Stimulated activated effector memory CD8-positive, alpha-beta T cell treated with anti-CD3 and anti-CD28 coated beads, Interleukin-12 subunit alpha, Interleukin-12 subunit beta, amount 100 ng/mL, for 72 hours (primary cell): ENCODE measurements around the gene ARRB1.

Experiments used
- ATAC-seq: fragments of 150-1000 bp; cut with Tn5 transposase; 2 replicates; pipeline ENCODE4 v1.10.0; 2021
- DNase-seq, 2 donors: peaks; one replicate each; pipeline ENCODE4 v3.0.0; 2021 to 2022; ENCODE audit warnings: low spot score in 2 of 2
- H3K27ac Mint-ChIP-seq: one replicate; pipeline ENCODE4 v1.8.0; 2022; ENCODE audit warnings: mild to moderate bottlenecking, mixed read lengths
- H3K36me3 Mint-ChIP-seq: one replicate; pipeline ENCODE4 v1.8.0; 2022; ENCODE audit warnings: mild to moderate bottlenecking, mixed read lengths
- H3K4me1 Mint-ChIP-seq: one replicate; pipeline ENCODE4 v1.8.0; 2022; ENCODE audit warnings: mixed read lengths
- H3K4me3 Mint-ChIP-seq: one replicate; pipeline ENCODE4 v1.8.0; 2022; ENCODE audit warnings: mild to moderate bottlenecking, mixed read lengths
- H3K9me3 Mint-ChIP-seq: one replicate; pipeline ENCODE4 v1.8.0; 2022; ENCODE audit warnings: mixed read lengths

ARRB1 gene

DNA sequence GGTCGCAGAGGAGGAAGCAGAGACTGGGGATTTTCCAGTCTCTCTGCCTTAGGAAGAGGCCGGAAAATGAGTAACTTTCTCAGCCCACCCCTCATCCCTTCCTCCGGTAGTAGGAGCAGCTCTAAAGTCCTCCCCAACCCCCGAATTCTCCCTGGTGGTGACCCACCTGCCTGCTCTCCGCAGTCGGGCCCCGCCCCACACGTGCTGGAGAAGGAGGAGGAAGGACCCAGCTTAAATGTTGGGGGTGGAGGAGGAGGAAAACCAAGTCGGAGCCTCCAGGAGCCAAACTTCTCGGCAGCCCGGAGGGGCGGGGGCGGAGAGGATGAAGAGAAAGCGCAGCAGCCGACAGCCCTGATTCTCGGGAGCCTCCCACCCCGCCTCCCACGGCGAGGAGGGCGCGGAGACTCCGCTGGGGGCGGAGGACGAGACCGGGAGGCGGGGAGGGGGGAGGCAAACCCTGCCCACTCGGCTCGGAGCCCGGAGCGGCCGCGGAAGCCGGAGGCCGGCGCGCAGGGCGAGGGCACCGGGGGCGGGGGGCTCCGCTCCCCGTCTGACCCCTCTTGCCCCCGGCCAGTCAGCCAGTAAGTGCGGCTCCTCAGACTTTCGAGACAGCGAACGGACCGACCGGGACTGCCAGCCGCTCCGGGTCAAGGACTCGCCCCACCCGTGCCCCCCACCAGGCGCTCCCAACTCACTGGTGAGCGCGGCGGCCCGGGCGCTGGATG lies 111.0 kb downstream of the ARRB1 start, which contains the start of gene TPBGL:
Gene TPBGL (plus strand): TSS at position 464 of the 725 bp plus-strand sequence. CDS start 276 bp downstream, outside the sequence.
- Mint-ChIP-seq H3K4me1 (peaks cover 14% of the 10 kb centered on the region), H3K4me3 (peak within 1 kb of the TSS; percentile 73), H3K27ac (no peak within 1 kb of the TSS), H3K9me3 (no peaks in the 10 kb centered on the region), H3K36me3 (no peaks in the 10 kb centered on the region)
- no peak for ATAC-seq
- DNase-seq: no peak

DNA sequence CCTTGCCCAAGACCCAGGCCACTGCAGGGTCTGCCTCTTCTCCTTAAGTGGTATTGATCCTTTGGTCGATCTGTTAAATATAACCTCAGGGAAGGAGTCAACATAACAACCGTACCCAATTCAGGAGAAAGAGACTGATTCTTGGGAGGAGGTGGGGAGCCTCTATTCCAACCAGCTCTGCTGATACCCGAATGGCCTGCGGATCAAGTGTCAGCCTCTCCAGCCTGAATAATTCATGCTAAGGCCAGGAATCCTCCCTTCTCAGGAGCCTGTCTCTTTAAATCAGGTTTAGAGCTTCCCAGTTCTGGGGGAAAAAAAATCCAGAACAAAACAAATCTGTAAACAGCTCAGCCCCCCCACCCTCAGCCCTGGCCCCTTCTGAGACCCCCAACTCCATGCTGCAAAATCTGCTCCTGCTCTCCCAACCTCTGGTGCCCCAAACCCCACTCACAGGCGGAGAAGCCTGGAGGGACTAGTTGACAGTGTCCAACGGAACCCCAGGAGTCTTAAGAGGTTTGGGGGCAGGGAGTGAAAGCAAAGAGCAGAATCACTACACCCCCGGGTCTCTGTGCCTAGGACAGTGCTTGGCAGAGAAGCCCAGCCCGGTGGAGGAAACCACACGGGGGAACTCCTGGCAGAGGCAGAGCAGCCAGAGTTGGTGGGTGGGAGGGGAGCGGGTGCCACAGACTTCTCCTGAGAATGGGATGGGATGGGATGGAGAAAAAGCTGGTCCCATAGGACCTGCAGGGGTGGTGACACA lies 111.8 kb downstream of the ARRB1 start:
- Mint-ChIP-seq H3K9me3 (no peaks in the 10 kb centered on the region), H3K4me3 (peak overlapping the region; percentile 73), H3K4me1 (peaks cover 14% of the 10 kb centered on the region), H3K27ac (no peak overlapping the region), H3K36me3 (no peaks in the 10 kb centered on the region)
- DNase-seq (no peak), ATAC-seq (no peak)

DNA sequence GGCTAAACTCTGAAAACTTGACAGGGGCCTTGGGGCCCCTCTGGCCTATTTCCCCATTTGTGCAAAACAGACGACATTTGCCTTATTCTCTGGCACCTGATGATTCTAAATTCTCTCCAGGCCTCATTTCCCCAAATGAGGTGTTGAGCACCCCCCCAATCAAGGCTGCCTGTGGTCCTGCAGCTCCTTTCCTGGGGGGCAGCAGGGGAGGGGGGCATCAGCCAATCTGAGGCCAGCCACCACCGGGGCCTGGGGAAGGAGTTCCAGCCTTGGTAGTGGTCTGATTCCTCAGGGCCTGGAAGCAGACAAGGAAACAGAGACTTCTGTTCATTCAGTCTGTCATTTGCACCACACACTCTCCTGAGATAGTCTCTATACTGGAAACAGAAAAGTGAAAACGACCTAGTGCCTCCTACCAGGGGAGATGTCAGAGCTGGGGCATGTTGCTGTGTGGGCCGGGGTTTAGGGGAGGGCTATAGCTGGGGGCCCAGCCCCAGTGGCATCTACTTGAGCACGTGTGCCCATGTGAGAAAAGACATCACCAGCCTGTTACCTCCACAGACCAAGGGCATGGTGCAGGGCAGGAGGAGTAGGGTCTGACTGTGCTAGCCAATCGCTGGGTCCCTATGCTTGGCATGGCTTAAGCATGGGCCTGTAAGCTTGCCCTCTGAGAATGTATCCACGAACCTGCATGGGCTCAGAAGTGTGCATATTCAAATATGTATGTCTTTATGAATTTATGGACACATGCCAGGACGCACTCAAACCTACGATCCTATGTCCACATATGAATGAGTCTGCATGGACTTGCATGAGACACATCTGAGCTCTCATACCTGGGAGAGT lies 112.6 kb downstream of the ARRB1 start:
- Mint-ChIP-seq H3K36me3 (no peaks in the 10 kb centered on the region), H3K4me3 (no peak overlapping the region), H3K4me1 (peaks cover 14% of the 10 kb centered on the region), H3K27ac (no peak overlapping the region), H3K9me3 (peaks cover 2% of the 10 kb centered on the region)
- DNase-seq (no peak), ATAC-seq (no peak)

DNA sequence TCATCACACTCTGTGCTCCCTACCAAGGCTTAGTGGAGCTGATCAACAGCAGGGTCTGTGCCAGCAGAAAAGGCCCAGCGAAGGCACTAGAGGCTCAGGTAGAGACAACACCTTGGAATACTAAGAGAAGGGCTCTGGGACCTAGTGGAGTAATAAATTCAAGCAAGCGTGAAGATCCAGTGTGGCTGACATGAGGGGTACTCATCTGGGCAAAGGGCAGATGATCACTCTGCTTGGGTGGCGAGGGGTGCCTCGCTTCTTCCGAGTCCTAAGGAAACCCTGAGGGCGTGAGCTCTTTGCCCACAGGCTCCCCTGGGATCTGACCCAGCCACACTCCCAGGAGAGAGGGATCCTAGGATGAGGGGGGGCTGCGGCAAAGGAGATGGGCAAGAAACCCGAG lies 114.4 kb downstream of the ARRB1 start:
- Mint-ChIP-seq H3K9me3 (peaks cover 5% of the 10 kb centered on the region), H3K4me3 (no peak overlapping the region), H3K36me3 (no peaks in the 10 kb centered on the region), H3K4me1 (peaks cover 1% of the 10 kb centered on the region), H3K27ac (no peak overlapping the region)
- DNase-seq (no peak), ATAC-seq (no peak)

DNA sequence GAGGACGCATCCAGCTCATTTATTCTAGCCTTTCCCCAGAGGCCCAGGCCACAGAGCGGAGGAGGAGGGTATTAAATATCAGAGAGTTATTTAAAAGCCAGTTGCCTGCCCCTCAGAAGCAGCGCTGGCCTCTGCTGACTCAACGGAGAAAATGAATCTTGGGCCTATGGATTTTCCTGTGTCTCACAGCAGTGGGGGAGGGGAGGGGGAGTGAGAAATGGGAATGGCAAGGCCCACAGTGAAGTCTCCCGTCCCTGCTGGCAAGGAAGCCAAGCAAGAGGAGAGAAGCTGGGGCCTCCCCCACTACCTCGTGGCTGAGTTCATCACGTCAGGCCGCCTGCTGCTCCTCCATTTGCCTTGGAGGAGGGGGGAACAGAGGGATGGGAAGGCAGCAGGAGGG lies 115.4 kb downstream of the ARRB1 start:
- ATAC-seq (no peak), DNase-seq (no peak)
- no peaks in the 10 kb centered on the region for H3K4me1 Mint-ChIP-seq
- H3K36me3 Mint-ChIP-seq: no peaks in the 10 kb centered on the region
- H3K27ac Mint-ChIP-seq: no peak overlapping the region
- peaks cover 5% of the 10 kb centered on the region for H3K9me3 Mint-ChIP-seq
- H3K4me3 Mint-ChIP-seq: no peak overlapping the region

DNA sequence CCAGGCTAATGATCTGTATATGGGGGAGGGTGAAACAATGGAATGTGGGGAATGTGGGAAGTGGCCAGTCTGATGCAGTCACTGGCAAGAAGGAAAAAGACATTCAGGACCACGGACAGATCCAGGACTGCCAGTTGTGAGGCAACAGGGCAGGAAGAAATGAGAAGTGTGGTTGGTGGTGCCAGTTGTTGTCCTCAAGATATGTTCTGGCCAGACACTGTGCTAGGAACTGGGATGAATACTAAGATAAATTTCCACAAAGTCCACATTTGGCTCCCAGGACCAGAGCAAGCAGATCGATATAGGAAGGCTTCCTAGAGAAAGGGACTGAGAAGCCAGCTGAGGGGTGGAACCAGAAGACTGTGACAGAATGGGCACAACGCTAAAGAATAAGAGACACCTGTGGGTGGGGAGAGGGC lies 117.7 kb downstream of the ARRB1 start:
- H3K4me1 Mint-ChIP-seq: no peaks in the 10 kb centered on the region
- no peak for ATAC-seq
- H3K9me3 Mint-ChIP-seq: peaks cover 5% of the 10 kb centered on the region
- no peak overlapping the region for H3K4me3 Mint-ChIP-seq
- H3K27ac Mint-ChIP-seq: no peak overlapping the region
- H3K36me3 Mint-ChIP-seq: no peaks in the 10 kb centered on the region
- no peak for DNase-seq

DNA sequence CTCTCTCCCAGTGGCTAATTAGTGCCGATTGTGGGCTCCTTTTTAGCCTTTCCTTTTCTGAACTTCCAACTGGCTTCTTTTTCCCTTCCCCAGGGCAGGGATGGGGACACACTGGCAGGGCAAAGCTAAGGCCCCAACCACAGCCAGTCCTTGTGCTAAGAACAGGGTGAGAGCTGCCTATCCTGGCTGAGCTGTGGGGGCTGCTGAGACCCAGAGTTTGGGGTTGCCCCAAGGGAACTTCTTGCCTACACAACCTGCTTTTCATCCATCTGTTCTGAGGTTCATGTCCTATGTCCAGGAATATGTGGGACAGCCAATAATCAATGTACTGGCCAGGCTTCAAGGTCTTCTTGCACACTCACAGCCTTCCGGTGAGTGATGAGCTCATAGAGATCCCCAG lies 120.8 kb downstream of the ARRB1 start:
- Mint-ChIP-seq H3K36me3 (no peaks in the 10 kb centered on the region), H3K4me1 (no peaks in the 10 kb centered on the region), H3K4me3 (no peak overlapping the region), H3K9me3 (peaks cover 5% of the 10 kb centered on the region), H3K27ac (no peak overlapping the region)
- no peak for DNase-seq
- no peak for ATAC-seq

DNA sequence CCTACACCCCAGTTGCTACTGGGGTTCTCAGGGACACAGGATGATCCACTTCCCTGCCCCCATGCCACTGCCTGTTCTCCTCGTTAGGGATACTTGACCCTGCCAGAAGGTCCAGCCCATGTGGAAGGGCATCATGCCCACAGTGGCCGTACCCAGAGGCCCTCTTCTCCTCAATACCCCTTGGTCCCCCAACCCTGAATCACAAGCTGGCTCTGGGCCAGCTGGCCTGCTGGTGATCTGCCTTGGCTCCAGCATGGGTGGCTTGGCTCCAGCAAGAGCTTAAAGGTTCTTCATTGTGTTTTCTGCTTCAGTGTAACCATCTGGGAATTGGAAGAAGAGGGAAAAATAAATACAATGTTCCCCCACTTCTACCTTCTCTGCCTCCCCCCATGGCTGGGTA lies 122.0 kb downstream of the ARRB1 start:
- DNase-seq (no peak), ATAC-seq (no peak)
- Mint-ChIP-seq H3K9me3 (peaks cover 5% of the 10 kb centered on the region), H3K4me3 (no peak overlapping the region), H3K27ac (no peak overlapping the region), H3K36me3 (no peaks in the 10 kb centered on the region), H3K4me1 (no peaks in the 10 kb centered on the region)

DNA sequence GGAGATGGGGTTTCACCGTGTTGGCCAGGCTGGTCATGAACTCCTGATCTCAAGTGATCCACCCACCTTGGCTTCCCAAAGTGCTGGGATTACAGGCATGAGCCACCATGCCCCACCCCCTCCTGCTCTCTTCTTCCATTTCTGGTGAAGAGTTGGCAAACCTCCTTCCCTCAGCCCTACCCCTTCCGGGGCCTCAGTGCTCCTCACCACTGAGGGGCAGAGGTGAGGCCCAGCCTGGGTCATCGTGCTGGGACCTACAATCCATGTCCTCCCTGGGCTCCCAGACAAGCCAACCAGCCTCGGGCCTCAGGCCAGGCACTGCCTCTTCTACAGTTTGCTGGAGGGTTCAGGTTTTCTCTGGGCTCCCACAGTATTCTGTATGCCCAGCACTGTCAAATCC lies 125.7 kb downstream of the ARRB1 start:
- DNase-seq (no peak), ATAC-seq (no peak)
- H3K4me1 Mint-ChIP-seq: no peaks in the 10 kb centered on the region
- H3K36me3 Mint-ChIP-seq: no peaks in the 10 kb centered on the region
- no peaks in the 10 kb centered on the region for H3K9me3 Mint-ChIP-seq
- no peak overlapping the region for H3K27ac Mint-ChIP-seq
- H3K4me3 Mint-ChIP-seq: no peak overlapping the region

DNA sequence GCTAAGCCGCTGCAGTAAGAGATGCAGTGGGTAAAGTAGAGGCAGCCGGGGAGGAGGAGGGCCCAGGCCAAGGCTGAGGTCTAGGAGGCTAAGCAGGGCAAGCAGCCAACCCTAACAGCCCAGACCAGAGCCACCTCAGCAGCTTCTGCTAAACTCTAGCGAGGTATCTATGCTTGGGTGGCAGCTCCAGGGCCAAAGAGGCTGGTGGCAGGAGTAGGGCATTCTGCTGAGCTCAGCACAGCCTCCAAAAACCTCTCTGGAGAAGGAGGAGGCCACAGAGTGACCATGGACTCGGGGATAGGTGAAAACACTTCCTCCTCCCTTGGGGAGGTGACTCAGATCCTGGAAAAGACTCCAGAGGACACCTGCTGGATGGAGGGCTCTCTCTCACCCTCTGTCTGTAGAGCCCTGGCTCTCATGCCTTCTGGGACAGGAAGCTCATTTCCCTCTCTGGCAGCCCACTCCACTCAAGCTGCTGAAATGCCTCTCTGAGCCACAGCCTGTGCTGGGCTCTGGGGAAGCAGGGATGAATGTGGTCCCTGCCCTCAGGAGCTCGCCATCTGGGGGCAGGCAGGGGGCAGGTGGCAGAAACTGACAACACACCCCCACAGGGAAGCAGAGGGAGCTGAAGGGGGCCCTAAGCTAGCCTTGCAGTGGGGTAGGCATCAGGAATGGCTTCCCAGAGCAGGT lies 127.4 kb downstream of the ARRB1 start:
- Mint-ChIP-seq H3K9me3 (no peaks in the 10 kb centered on the region), H3K36me3 (no peaks in the 10 kb centered on the region), H3K27ac (no peak overlapping the region), H3K4me1 (no peaks in the 10 kb centered on the region), H3K4me3 (no peak overlapping the region)
- ATAC-seq (peak; percentile 34), DNase-seq (no peak)

DNA sequence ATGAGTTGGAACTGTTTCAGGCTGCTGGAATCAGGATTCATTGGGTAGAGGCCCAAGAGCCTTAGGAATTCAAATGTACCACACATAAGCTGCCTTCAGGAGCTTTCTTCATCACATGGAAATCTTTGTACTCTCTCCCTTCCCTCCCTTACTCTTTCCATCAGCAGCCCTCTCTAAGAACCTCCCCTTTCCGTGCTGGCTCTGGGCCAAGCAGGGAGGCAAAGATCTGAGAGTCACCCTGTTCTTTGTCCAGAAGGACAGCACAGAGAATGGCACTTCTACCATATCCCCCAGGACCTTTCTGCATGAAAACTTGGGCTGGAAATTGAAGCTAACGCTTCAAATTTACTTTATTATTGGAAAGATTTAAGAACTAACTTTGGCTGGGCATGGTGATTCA lies 131.6 kb downstream of the ARRB1 start:
- H3K4me3 Mint-ChIP-seq: no peak overlapping the region

DNA sequence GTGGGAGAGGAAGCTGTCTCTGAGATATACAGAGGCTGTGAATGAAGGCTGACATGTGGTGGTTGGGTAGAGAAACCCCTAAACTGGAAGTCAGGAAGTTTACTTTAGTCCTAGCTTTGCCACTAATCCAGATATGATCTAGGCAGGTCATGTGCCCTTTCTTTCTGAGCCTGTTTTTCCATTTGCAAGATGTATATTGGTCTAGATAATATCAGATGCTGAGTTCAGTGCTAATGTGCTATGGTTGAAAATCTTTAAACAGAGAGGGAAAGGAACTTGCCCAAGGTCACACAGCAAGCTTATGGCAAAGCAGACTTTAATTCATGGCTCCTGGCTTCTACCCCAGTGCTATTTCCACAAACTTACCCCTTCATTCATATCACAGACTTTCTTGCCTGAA lies 136.6 kb downstream of the ARRB1 start:
- no peak for ATAC-seq
- no peak overlapping the region for H3K27ac Mint-ChIP-seq
- no peaks in the 10 kb centered on the region for H3K4me1 Mint-ChIP-seq
- no peaks in the 10 kb centered on the region for H3K36me3 Mint-ChIP-seq
- H3K4me3 Mint-ChIP-seq: no peak overlapping the region
- DNase-seq: no peak
- H3K9me3 Mint-ChIP-seq: no peaks in the 10 kb centered on the region

More for the DNA sequence above, 131.6 kb downstream of the ARRB1 start:
- no peak for DNase-seq
- H3K4me1 Mint-ChIP-seq: no peaks in the 10 kb centered on the region
- H3K36me3 Mint-ChIP-seq: no peaks in the 10 kb centered on the region
- H3K27ac Mint-ChIP-seq: no peak overlapping the region
- H3K9me3 Mint-ChIP-seq: no peaks in the 10 kb centered on the region
- ATAC-seq: no peak

DNA sequence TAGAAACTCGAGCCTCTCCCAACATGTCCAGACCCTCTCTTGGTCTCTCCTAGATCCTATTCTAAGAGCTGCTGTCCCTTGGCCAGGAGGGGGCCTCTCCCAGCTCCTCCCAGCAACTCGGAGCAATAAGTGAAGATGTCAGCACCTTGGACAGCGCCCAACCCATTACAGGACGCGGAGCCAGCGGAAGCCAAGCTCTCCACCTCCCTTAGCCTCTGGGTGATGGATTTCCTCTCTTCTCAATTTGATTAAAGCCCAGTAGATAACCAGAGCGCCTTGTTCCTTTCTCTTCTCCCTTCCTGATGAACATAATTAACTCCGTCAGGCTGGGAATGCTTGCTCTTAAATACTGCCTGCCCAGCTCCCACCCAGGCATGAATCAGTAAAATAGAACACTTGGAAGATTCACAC lies 137.0 kb downstream of the ARRB1 start:
- ATAC-seq: peak; percentile 66
- H3K27ac Mint-ChIP-seq: no peak overlapping the region
- no peaks in the 10 kb centered on the region for H3K36me3 Mint-ChIP-seq
- no peaks in the 10 kb centered on the region for H3K4me1 Mint-ChIP-seq
- DNase-seq: peak; percentile 63 to 83
- H3K4me3 Mint-ChIP-seq: no peak overlapping the region
- no peaks in the 10 kb centered on the region for H3K9me3 Mint-ChIP-seq
